GM23248 (cell line): ENCODE results near the gene MGAT5.

ENCODE experiments used
- EZH2 ChIP-seq: fragments of 200-600 bp; sonication (generic); IDR thresholded peaks from 2 replicates; pipeline ENCODE4 v1.6.1; 2018; ENCODE audit warnings: antibody characterized with exemption, mild to moderate bottlenecking; ENCODE audit not compliant: insufficient read depth, poor library complexity, severe bottlenecking
- EZH2phosphoT487 ChIP-seq: fragments of 200-600 bp; sonication (generic); IDR thresholded peaks from 2 replicates; pipeline ENCODE4 v1.6.1; 2018; ENCODE audit warnings: antibody characterized with exemption, moderate library complexity, mild to moderate bottlenecking, low read depth; ENCODE audit not compliant: insufficient read depth

DNA sequence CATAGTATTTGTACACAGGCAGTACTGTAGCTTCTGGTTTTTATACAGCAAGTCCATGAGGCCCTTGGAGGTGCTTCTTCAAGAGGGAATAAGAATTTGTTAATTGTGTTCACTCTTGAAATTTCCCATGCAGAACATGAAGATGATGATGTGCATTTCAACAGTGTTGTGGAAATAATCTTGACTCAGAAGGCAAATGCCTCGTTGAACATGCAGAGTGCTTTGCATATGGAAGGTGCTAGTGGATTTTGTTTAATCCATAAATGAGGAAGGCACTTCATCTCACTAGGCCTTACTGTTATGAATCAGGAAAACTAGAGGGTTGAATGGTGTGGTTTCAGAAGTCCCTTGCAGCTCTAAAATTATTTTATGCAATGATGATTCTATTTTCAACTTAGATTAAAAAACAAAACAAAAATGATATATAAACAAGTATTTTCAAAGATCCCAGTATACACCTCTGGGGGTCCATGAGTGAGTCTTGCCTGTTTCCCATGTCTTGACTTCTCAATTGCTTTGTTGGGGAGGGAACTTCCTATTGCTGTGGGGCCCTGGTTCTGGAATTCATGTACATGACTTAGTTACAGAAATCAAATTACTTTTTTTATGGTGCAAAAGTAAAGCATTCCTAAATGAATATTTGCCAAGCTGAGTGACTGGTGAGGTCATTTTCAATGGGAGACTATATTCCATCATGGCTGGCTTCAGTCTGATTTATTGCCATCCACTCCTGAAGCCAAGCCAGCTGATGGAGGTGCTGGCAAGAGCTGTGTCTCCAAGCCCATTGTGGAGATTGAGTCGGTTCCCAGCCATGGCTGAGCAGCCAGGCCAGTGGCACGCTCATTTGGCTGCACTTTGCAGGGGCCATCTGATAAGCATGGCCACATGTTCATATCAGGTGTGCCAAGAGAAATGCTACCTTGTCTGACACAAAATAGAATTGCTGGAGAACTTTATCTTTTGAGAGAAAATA is 56.5 kb downstream of the MGAT5 start:
- TF ChIP-seq EZH2phosphoT487 (no peak), EZH2 (no peak)
